ENCODE measurements around the gene GATA5.

Gene GATA5, protein sequence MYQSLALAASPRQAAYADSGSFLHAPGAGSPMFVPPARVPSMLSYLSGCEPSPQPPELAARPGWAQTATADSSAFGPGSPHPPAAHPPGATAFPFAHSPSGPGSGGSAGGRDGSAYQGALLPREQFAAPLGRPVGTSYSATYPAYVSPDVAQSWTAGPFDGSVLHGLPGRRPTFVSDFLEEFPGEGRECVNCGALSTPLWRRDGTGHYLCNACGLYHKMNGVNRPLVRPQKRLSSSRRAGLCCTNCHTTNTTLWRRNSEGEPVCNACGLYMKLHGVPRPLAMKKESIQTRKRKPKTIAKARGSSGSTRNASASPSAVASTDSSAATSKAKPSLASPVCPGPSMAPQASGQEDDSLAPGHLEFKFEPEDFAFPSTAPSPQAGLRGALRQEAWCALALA

DNA sequence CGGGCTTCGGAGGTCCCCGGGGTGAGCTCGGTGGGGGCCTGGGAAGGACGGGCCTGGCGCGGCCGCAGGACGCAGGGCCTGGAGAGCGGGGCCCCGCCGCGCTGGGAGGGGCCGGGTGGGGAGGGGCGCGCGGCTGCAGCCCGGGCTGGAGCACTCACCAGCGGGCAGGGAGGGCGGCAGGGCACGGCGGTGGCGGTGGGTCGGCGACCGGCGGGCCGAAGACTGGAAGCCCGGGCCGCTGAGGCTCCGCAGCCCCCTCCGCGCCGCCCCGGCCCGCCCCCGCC, at the start of gene GATA5:
Gene GATA5, minus strand, starts transcription at position 224 of the 284 bp plus-strand sequence. CDS start 474 bp downstream, outside the sequence.
- DNase-seq, result no peak

DNA sequence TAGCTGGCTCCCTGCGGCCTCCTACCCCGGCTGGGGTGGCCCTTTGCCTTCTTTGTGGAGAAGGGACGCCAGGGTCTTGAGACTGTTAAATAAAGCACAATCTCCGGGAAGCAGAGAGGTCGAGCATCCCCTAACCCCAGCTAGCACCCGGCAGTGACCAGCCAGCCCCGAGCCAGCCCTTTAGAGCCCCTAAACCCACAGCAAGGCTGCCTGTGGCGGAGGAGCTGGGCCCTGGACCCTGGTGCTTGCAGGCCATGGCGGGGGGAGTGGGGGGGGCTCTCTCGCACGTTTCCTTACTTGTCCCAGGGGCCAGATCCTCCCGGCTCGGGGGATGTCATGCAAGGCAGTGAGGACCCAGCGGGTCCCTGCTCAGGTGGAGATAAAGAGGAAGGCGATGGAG, 49.2 kb upstream of the GATA5 start:
- no peak for DNase-seq

DNA sequence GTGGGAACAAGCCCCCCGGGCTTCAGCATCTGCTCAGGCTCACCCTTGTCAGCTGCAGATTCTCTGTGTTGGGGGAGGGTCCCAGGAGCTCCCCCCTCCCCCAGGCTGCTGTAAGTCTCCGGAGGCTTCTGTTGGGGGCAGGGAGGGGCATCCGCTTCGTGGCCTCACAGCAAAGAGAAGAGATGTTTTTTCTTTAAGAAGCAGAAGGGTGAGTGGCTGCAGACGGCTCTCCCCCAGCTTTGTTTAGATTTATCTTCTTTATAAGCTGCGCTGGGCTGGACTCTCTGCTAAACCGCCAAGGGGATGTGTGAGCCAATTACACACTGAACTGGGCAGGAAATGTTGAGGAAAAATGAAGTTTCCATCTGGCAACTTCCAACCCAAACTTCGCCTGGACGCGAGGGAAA, 48.7 kb upstream of the GATA5 start:
- DNase-seq, result no peak

DNA sequence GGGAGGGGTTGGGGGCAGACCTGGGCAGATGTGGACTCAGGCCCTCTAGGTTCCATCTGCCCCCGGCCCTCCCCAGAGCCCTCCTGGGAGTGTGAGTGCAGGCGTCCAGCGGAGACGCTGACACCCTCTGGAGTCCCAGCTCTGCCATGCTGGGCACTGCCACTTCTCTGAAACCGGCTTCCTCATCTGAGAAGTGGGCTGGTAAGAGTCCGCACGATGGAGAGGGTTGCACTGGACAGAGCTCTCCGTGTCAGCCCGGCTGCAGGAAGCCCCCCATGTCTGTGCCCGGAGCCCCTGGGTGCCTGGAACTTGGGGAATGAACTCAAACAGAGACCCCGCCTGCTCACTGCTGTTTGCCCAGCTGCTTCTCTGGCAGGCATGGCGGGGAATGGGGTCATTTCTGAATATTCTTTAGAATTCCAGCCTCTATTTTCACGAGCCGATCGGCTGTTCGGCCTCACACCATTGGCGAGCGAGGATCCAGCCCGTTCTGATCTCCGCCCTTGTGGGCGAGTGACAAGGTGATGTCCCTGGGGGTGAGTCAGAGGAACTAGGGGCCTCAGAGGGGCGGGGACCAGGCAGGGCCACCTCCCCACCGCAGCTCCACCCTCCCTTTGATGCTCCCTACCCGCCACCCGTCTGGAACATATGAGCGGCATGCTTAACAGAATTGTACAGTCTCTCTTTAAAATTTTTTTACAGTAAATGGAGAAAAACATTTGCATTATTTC, 47.8 kb upstream of the GATA5 start:
- no peak for DNase-seq

DNA sequence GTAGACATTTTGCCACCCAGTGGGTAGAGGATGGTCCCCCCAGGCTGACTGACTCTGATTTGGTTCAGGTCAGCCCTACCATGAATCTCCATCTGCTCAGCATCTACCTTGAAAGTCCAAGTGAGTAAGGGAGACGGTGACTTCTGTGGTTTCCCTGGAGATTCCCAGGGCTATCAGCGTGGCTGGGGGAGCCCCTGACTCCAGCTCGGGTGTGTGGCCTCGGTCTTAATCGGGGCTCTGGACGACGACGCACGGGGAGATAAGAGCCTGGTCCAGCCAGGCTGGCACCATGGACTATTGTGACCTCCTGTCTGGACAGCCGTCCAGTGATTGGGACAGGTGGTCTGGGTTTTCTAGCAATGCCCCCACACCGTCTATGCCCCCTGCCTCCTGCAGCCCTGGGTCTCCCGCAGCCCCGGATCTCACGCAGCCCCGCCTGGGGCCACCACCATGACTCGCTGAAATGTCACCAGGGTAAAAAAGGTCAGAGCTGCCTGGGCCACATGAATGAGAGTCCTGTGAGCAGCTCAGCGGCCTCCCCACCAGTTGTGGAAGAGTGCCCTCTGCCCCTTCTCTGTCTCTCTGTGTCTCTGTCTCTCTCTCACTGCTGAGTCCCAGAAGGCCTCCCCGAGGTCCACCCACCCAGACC, 47.1 kb upstream of the GATA5 start:
- DNase-seq, result no peak

DNA sequence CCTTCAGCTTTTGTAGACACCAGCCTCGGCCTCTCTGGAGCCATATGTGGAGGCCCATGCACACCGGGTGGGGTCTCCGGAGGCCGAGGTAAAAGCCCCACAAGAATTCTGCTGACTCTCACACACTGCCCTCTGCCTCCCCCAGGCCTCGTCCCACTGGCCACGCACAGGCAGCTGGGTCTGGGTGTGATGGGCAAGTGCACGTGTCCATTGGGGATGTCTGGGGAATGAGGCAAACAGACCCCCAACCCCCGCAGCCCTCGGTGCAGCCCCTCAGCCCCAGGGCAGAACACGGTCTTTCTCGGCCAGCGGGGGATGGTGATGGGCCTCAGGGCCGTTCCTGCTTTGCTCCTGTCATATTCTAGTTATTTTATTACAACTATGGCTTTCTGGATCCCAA, 44.0 kb upstream of the GATA5 start:
- DNase-seq, result no peak

DNA sequence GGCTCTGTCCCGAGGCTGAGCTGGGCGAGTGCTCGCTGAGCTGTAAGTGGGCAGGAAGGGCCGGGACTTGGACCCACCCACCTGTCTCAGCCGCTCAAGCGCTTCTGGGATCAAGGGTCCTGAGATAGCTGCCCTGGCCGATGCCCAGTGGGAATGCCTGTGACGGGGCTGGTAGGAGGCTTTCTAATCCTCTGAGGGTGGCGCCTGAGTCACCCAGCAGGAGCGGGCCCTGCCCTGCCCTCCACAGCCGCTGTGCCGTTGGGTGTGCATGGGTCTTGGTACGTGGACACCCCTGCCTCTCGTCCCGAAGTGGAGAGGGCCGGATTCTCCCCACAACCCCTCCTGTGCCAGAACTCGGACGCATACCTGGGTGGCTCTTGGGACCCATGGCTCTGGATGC, 43.1 kb upstream of the GATA5 start:
- no peak for DNase-seq

DNA sequence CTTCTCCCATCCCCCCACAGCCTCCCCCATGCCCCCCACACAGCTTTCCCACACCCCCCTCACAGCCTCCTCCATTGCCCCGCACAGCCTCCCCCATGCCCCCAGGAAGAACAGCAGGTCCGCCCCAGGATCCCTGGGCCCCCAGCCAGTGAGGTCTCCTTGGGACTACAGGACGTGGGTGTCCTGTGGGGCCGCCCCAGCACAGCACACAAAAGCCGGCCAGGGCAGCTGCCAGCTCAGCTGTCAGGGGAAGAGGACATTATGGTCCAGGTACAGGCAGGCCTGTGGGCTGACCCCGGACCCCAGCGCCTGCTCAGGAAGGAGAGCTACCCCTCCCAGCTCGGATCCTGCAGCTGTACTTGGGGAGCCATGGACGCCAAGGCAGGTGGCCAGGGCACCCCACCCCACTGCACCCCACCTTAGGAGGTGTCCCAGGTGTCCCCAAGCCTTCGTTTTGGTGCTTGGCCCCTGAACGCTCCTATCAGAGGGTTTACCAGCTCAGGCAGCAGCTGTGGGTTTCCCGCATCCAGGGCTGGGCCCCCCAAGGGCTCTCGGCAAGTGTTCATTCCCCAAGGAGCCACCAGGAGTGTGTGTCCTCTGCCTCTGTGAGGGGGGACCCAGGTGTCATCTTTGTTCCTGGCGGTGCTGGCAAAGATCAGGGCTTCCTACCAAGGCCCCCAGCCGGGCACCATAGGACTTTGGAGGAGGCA, 42.3 kb upstream of the GATA5 start:
- DNase-seq, result no peak

DNA sequence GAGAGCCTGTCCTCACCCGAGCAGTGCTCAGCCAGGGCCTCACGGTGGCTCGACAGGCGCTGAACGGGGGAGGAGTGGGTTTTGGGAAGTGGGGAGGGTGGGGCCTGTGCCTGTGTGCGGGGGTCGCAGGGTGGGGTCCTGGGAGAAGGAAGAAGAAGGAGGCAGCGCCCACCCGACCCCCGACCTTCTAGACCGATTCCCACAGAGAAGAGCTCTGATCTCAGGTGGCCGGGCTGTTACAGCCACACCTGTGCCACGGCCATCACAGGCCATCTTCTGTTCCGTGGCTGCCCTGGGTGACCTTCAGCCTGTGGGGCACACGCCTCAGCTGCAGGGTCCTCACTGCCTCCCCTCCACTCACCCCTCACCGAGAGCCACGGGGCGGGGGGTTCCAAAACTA, 41.4 kb upstream of the GATA5 start:
- no peak for DNase-seq

DNA sequence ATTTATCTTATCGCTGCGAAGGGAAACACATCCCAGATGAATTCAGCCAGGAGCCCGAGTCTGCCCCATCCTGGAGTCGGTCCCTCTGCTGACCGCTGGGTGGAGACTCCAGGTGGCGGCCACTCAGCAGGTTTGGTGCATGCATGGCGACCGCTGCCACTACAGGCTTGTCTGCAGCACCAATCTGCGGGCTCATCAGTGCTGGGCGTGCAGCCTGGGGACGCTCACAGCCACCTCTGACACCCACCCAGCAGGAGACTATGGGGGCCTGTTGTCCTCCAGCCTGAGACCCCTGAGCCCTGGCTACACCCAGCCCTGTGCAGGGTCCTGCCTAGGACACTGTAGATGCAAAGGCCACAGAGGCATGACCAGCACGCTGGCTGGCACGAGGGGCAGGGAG, 40.5 kb upstream of the GATA5 start:
- DNase-seq, result no peak

DNA sequence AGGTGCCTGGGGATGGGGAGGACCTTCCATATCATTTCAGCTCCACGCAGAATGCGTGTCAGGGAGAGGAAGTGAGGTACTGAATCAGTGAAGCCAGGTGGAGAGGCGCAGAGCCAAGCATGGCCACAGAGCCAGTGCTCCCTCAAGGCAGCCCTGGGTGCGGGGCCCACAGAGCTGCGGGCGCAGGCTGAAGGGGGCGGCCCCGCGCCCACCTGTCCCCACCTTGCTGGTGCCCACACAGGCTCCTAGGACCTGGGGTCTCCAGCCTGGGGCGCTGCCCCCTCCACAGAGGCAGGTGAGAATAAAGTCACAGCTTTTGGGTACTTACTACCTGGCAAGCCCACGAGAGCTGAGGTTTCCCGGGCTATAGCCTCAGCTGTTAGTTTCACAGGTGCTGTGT, 40.0 kb upstream of the GATA5 start:
- no peak for DNase-seq

DNA sequence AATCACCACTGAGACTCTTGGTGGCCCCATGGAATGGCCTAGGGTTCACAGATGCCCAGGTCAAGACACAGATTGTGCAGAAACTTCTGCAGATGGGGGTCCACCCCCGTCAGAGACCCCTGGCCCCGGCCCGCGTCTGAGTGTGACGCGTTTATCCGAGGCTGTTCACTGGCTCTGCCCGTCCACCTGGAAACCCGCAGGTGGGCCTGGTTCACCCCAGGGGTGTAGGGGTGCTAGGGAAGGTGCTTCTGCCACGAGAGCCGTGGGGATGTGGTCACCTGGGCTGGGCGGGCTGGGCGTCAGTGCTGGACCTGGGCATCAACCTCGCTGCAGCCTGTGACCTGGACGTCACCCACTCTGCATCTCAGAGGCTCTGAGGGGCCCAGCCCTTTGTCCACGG, 39.5 kb upstream of the GATA5 start:
- DNase-seq, result no peak

DNA sequence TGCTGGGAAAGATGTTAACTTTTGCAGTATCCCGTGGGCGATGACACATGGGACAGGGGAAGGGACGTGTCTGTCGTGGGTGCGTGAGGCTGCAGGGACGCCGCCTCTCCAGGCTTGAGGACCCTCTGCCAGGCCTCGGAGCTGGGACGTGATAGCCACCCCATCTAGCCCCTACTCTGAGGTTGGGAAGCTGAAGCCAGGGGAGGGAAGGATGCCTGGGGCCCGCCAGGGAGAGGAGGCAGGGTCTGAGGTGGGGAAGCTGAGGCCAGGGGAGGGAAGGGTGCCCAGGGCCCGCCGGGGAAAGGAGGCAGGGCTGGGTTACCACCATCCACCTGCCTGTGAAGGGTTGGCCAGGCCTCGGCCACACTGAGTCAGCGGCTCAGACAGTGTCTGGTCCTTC, 38.2 kb upstream of the GATA5 start:
- no peak for DNase-seq

DNA sequence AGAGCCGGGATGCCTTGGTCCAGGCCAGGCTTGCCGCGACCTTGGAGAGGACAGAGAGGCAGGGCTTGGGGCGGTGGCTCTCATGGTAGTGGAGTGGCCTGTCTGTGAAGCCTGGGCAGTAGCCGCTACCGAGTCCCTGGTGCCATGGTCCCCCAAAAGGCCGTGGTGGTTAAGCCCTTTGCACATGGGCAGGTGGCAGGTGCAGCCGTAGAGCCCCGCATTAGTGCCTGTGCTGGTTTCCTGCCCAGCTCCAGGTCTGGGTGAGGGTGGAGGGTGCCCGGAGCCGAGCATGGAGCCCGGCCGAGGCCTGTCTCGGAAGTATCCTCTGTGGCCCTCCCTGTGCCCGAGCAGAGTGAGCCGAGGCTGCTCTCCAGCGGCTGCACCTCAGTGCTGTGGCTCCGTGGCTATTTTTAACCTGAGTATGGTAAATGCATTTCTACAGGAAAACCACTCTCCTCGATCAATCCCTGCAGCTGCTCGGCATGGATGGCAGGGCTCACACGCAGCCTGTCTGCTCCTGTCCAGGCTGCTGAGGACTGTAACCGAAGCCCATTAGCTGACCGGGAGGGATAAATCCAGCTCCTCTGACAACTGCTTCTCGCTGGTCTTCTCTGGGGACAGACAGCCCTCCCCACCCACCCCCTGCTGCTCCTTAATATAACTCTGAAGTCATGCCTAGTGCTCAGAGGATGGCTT, 36.3 kb upstream of the GATA5 start:
- DNase-seq, result no peak

DNA sequence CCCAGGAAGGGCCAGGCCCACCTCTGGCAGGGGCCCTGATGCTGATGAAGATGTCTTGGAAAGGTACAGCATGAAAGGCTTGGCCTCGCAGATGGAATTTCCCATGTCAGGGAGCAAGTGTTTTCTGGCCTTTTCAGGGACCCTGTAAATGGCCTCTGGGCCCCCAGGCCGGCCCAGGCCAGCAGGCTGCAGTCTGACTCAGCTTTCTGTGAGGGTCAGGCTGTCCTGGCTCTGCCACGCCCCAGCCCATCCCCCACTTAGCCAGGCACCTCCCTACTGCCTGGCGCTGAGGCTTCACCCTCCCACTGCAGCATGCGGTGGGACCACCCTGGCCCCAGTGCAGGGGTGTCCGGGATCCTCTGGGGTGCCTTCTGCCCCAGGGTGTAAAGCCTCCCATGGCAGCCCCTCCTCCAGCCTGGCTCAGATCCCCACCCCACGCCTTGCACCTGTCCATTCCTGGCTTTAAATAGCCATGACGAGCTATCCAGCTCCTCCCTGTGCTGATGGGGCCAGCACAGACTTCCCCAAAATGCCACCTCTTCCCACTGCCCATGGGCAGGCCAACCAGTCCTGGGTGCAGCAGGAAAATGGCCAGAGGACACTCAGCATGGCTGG, 35.6 kb upstream of the GATA5 start:
- DNase-seq, result no peak

DNA sequence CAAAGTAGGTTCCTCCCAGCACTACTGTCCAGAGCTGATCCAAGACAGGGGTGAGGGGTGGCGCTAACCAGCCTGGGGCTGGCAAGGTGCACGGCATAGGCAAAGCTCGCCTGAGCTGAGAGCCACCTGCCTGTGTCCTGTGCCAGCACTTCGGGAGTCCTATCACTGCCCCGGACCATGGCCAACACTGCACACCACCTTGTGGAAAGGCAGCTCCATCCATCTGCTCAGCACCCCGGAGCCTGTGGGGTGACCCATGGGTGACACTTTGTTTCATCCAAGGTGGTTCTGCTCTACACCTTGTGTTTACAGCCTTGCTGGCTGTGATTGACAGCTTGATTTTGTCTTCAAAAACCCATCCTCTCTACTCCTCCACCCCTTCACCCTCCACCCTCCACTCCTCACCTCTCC, 32.9 kb upstream of the GATA5 start:
- DNase-seq, result no peak

DNA sequence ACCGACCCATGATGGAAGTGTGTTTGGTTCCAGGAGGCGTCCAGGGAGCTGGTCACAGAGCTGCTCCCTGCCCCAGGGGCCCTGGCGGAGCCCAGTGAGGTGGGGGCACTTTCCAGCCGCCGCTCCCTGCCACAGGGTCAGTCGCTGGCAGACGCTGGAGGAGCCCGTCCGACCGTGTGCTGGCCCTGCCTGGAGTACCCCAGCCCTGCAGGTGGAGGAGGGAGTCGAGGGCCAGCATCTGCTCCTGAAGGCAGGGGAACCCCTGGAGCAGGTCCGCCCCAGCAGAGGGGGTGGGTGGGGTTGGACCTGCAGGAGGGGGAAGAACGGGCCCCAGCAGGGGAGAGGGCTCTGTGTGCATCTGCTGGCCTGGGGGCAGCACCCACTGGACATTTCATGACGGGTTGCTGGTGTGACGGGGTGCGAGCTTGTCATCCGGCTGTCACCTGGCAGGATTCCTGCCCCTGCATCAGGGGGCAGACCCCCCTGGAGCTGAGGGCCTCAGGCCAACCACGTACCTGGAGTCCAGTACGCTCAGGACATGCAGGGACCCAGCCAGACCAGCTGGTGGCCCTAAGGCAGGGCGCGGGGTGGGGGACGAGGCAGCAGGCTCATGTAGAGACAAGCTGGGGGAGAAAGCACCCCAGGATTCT, 32.3 kb upstream of the GATA5 start:
- DNase-seq, result no peak

DNA sequence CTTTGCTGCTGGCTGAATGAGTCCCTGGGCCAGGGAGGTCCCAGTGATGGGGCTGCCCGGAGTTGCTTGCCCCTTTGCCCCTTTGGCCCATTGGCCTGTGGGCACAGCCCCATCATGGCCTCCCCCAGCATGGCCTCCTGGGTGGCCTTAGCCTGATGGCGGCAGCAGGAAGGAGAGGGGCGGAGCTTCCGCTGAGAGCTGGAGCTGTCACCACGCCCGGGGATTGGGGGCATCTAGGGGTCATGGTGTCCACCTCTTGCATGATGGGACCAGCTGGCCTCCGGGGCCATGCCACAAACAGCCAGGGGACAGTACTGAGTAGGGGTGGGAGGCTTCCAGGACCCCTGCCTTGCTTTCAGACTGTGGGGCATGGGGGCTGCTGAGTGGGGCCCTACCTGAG, 31.5 kb upstream of the GATA5 start:
- no peak for DNase-seq

DNA sequence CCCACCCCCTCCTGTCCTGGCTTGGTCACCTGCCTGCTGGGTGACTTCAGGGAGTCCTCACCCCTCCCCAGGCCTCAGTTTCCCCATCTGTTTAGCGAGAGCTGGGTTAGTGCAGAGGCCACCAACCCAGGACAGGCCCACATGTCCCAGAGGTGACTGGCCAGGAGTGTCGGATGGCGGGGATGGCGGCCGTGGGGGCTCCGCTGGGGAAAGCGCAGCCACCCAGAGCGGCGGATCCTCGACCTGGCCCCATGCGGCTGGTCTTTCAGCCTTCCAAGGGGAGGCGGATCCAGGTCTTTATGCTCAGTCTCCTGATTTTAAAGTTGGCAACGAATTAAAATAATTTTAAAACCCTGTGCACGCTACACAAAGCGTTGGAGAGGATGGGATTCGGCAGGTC, 31.0 kb upstream of the GATA5 start:
- no peak for DNase-seq

DNA sequence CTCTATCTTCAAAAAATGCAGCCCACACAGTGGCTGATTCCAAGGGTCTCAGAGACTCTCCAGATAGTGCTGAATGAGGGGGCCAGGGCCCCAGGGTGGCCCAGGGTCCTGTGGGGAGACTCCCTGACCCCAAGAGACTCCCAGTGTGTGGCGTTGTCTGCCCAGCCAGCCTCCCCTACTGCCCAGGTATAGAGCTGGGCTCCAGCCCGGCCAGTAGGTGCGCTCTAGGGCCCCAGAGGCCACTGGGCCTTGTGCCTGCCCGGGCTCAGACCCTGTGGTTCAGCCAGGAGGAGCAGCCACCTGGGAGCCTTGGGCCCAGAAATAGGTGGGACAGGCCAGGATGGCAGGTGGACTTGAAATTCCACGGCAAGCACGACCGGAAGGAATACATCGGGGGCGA, 30.3 kb upstream of the GATA5 start:
- no peak for DNase-seq

DNA sequence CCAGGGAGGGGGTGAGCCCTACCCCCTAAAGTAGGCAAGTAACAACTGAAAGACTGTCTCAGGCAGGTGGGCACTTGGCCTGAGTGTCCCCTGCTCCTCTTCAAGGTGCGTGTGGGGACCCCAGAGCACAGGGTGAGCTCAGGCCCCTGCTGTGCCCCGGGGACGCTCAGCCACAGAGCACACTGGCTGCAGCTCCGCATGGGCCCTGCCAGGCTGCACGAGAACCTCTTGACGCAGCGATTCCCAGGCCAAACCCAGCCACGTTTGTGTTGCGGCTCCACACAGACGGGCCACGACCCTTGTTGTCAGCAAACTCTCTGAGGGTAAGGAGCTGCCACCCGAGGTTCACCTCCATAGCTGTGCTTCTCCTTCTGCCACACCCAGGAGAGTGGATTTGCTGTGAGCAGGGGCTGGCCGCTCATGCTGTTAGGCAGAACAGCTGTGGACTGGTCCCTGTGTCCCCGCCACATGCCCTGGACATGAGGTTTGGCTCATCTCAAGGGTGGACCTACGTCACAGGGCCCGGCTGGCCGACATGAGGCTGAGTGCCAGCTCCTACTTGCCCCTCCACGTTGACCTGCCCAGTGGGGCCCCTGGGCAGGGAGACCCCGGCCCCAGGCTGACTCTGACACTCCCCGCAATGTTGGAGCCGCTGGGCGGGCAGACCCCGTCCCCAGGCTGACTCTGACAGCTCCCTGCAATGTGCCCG, 29.7 kb upstream of the GATA5 start:
- DNase-seq, result no peak

All from midbrain (tissue), 1 donor.